Activated naive CD4-positive, alpha-beta T cell (primary cell): Measurements from ENCODE around the gene NFAM1.

Source experiments
- DNase-seq, 4 experiments: peaks; one replicate each; lab custom pipeline; 2025; lab: John Stamatoyannopoulos, UW

Gene NFAM1

GRCh38 chr22:42432020-42432596, at the start of gene NFAM1:
Gene NFAM1, minus strand, starts transcription at chr22:42432403. Its CDS starts 46 bp downstream, at chr22:42432357.
- no peak for DNase-seq

GRCh38 chr22:42475122-42475521, 42.9 kb upstream of the NFAM1 start:
- no peak for DNase-seq

DNA sequence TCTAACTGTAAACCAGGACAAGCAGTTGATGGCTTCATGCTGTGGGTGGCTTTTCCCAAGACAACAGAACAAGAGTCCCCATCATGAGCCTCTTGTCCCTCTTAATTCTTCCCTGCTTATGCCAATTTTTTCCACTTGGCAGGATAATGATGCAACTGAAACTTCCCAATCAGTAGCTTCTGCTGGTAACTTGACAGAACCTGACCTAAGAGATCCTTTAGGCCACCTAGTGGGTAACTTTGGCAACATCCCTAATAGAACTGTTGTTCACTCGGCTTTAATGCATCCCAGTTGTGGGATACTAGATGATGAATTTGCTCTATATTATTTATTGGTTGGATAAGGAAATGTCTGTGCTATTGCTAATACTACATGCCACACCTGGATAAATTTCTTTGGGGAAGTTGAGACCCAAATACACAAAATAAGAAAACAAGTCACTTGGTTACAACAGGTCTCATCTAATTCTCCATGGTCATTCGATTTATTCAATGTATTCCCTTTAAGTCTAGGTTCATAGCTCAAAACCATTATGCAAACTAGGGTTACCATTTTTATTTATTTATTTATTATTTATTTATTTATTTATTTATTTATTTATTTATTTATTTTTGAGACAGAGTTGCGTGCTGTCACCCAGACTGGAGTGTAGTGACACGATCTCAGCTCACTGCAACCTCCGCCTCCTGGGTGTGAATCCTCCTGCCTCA, 41.4 kb upstream of the NFAM1 start:
- no peak for DNase-seq

DNA sequence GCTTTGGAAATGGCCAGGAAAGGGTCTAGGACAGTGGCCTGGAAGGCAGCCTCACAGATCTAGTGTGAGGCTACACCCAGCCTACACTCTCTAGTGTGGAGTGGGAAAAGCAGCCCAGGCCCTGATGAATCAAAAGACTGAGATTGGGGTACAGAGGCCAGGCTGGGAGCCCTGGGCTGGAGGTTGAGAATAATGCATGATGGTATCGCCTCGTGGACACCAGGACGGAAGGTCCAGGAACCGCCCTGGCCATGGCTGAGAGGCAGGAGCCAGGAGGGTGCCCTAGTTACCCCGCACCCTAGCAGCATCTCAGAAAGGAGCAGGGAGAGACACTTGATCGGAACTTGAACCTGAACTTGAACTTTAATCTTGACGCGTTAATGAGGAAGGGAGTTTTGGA, 40.5 kb upstream of the NFAM1 start:
- no peak for DNase-seq

- DNase-seq, result no peak
Measured at GRCh38 chr22:42471441-42471840, 39.2 kb upstream of the NFAM1 start.

- no peak for DNase-seq
Measured at GRCh38 chr22:42470366-42471082, 38.3 kb upstream of the NFAM1 start.

DNA sequence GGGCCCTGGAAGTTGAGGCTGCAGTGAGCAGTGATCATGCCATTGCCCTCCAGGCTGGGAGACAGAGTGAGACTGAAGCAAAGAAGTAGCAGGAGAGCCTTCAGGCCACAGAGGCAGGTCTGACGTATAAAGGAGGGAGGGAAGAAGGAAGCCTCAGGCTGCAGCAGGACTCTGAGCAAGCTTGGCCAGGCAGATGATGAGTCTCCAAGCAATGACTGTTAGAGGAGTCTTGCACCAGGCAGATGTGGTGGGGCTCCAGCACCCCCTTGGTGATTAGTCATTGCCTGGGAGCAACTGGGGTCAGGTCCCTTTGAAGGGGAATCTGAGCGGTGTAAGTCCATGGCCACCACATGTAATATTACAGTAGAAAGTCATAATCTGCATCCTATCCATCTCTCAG, 36.6 kb upstream of the NFAM1 start:
- DNase-seq, result no peak

DNA sequence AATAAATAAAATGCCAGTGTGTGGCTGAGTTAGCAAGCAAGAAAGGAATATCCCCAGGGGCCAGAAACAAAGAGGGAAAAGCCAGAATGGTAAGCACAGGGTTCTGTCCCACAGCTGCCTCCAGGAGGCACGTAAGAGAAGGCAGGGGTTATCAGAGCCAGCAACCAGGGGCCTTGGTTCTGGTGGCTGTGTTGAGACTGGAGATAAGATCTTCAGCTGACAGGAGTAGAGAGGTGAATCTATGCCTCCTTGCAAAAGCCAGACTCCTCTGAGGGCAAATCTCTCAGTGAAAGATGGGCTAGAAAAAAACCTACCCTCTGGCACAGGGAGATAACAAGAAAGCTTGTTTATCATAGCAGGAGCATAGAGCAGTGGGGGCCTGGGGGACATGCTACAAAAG, 29.8 kb upstream of the NFAM1 start:
- no peak for DNase-seq

- no peak for DNase-seq
Measured at GRCh38 chr22:42461511-42461910, 29.3 kb upstream of the NFAM1 start.

- DNase-seq, result no peak
Measured at GRCh38 chr22:42459287-42460063, 27.3 kb upstream of the NFAM1 start.

- no peak for DNase-seq
Measured at GRCh38 chr22:42452916-42453315, 20.7 kb upstream of the NFAM1 start.

- DNase-seq, result no peak
Measured at GRCh38 chr22:42452456-42452855, 20.3 kb upstream of the NFAM1 start.

DNA sequence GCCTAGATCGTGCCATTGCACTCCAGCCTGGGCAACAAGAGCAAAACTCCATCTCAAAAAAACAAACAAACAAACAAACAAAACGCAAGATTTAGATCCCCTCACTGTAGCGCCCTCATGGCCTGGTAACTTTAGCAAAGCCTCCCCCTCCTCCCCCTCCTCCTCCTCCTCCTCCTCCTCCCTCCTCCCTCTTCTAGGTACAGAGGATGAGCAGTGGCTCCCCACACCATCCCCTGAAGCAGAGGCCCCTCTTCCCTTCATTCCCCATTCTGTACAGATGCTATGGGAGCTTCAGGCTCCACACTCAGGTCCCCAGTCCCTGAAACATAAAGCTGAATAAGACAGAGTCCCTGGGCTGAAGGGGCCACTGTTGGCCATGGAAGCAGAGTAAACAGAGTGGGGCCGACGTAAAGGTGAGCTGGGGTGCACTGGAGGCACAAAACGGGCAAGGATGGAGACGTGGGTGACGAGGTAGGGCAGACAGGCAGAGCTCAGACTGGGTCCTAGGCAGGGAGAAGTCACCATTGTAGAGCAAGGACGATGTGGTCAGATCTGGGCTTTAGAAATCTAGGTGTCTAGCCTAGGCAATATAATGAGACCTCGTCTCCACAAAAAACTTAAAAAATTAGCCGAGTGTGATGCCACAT, 19.4 kb upstream of the NFAM1 start:
- no peak for DNase-seq

- DNase-seq, result no peak
Measured at GRCh38 chr22:42450862-42451261, 18.7 kb upstream of the NFAM1 start.

GRCh38 chr22:42446151-42446550, 13.9 kb upstream of the NFAM1 start:
- no peak for DNase-seq

- DNase-seq, result peak in 3 of 4 experiments; percentile 39 to 72 (median 65)
Measured at GRCh38 chr22:42444077-42444904, 12.1 kb upstream of the NFAM1 start.

DNA sequence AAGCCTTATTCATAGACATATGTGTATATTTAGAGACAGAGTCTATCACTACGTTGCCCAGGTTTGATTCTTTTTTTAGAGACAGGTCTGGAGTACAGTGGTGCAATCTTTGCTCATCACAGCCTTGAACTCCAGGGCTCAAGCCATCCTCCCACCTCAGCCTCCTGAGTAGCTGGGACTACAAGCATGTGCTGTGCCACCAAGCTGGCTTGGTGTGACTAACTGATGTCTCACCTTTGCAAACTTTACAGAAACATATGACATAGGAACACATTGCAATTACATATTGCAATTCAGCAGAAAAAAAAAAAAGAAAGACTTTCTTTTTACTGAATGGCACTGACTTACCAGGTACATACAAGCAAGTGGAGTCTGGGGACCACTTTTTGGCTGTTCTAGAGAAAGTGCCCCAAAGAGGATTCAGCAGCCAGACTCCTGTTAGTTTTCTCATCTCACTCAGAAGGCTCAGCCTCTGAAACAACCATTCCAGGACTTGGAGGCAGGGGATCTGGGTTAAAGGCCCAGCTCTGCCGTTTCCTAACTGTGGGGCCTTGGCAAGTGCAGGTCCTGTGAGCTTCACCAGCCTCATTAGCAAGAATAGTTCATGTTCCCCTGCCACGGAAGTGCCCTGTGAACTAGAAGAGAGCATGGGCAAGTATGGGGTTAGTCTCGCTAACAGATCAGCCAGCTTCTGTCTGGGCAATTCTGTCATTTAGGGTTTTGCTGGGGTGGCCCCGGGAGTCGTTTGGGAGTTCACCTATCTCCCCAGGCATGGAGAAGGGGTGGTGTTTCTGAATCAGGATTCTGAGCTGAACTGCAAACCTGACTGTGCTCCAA, 11.3 kb upstream of the NFAM1 start:
- peak in 1 of 4 experiments; percentile 42 for DNase-seq

DNA sequence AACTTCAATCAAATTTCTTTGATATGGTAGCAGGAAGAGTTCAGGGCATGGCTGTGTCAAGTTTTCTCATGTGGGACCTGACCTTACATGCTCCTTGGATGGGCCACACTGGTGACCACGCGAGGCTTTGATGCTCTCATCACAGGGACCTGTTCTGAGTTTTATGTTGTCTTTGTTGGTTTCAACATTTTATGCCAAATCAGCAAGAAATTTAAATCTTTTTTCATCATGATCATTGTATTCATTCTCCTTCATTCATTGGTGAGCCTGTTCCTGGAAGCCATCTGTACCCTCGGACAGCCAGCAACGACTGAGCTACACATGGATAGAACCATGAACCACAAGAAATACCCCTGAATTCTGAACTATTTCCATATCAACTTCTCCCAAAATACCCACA, 10.5 kb upstream of the NFAM1 start:
- DNase-seq, result no peak

GRCh38 chr22:42440728-42441127, 8.5 kb upstream of the NFAM1 start:
- no peak for DNase-seq
